Transverse colon (tissue), 3 donors: ENCODE results near the gene USO1.
"Not testable (repeated sequence)": the region's sequence is repeated elsewhere in the genome, so short reads cannot be mapped to it uniquely, and the experiment has no call there.

ENCODE experiments used
- EP300 ChIP-seq: sonication (generic); formaldehyde crosslinking; IDR thresholded peaks from one replicate; pipeline ENCODE4 v1.6.1; 2017; ENCODE audit warnings: antibody characterized with exemption, low read depth
- TF ChIP-seq, protein P1 (sequence below), 5 experiments: fragments of 200-600 bp in 3 of 5; fragments of 450-650 bp in 2 of 5; sonication (generic) in 3 of 5; IDR thresholded peaks; 1 replicate in 2 of 5; 2 replicates in 3 of 5; pipeline ENCODE4 v1.5.1; 2016 to 2017; ENCODE audit warnings: antibody characterized with exemption in 5 of 5, inconsistent platforms in 3 of 5, mild to moderate bottlenecking in 2 of 5, moderate library complexity in 1 of 5

- TF ChIP-seq, protein P1, sequence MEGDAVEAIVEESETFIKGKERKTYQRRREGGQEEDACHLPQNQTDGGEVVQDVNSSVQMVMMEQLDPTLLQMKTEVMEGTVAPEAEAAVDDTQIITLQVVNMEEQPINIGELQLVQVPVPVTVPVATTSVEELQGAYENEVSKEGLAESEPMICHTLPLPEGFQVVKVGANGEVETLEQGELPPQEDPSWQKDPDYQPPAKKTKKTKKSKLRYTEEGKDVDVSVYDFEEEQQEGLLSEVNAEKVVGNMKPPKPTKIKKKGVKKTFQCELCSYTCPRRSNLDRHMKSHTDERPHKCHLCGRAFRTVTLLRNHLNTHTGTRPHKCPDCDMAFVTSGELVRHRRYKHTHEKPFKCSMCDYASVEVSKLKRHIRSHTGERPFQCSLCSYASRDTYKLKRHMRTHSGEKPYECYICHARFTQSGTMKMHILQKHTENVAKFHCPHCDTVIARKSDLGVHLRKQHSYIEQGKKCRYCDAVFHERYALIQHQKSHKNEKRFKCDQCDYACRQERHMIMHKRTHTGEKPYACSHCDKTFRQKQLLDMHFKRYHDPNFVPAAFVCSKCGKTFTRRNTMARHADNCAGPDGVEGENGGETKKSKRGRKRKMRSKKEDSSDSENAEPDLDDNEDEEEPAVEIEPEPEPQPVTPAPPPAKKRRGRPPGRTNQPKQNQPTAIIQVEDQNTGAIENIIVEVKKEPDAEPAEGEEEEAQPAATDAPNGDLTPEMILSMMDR (IDR thresholded peaks at IDR 0.05) = not testable (repeated sequence)
- TF ChIP-seq EP300 = not testable (repeated sequence)
Measured at GRCh38 chr4:75716054-75716453, 8.3 kb upstream of the USO1 start.
